CD4-positive, alpha-beta T cell treated with Interferon gamma for 1 hour (primary cell): ENCODE data around the gene IDE.
"Not testable (repeated sequence)": the region's sequence is repeated elsewhere in the genome, so short reads cannot be mapped to it uniquely, and the experiment has no call there.

Experiments
- DNase-seq: peaks from one replicate; pipeline ENCODE4 v3.0.0-alpha.2; 2020

IDE gene

GRCh38 chr10:92413011-92413410 lies 160.9 kb downstream of the IDE start:
- DNase-seq, result no peak

GRCh38 chr10:92411406-92411805 lies 162.5 kb downstream of the IDE start:
- no peak for DNase-seq

GRCh38 chr10:92410501-92410900 lies 163.4 kb downstream of the IDE start:
- DNase-seq, result no peak

- no peak for DNase-seq
Measured at GRCh38 chr10:92408017-92408361, 165.9 kb downstream of the IDE start.

- no peak for DNase-seq
Measured at GRCh38 chr10:92407305-92408016, 166.4 kb downstream of the IDE start.

- no peak for DNase-seq
Measured at GRCh38 chr10:92405419-92405924, 168.4 kb downstream of the IDE start.

- no peak for DNase-seq
Measured at GRCh38 chr10:92404612-92405418, 169.1 kb downstream of the IDE start.

GRCh38 chr10:92402234-92402633 lies 171.7 kb downstream of the IDE start:
- not testable (repeated sequence) for DNase-seq
